Measurements from ENCODE around the gene SYNE2.

GRCh38 chr14:63855281-63855680 lies 2.5 kb downstream of the SYNE2 start:
- TF ChIP-seq CTCF (IDR thresholded peaks at IDR 0.05 in 4 of 5, conservative IDR thresholded peaks at IDR 0.05 in 1 of 5): no peak
- no peak for TF ChIP-seq POLR2A (IDR thresholded peaks at IDR 0.05)
